Fibroblast of skin of abdomen (primary cell): Measurements from ENCODE around the gene IHH. TPM values are rescaled to one million over a fixed set of nuclear protein-coding genes. Genes with fewer than 3 reads are reported as not detected.
A peak's percentile ranks its signal among the peaks of the same experiment; 100 is the strongest.

ENCODE experiments used
- DNase-seq: peaks from one replicate; pipeline ENCODE4 v3.0.0-alpha.2; 2013
- polyA plus RNA-seq, 2 experiments: library from polyadenylated mRNA; unstranded; fragments of 120-200 nt; gene quantifications; one replicate each; pipeline ENCODE4 v1.2.1, GENCODE V29; 2013; ENCODE audit not compliant: insufficient read length in 2 of 2

Gene IHH
- not detected for polyA plus RNA-seq (2013, experiment 1 of 2; ENCODE audit: insufficient read length)
- polyA plus RNA-seq (2013, experiment 2 of 2; ENCODE audit: insufficient read length) = not detected

GRCh38 chr2:219060821-219061791 lies at the start of gene IHH:
Gene IHH (minus strand): TSS chr2:219060921. CDS start chr2:219060467, 454 bp downstream.
- no peak for DNase-seq

- DNase-seq = no peak
Observed at GRCh38 chr2:219109471-219109870, 48.8 kb upstream of the IHH start.

- DNase-seq = no peak
Observed at GRCh38 chr2:219107758-219108157, 47.0 kb upstream of the IHH start.

- no peak for DNase-seq
Observed at GRCh38 chr2:219106251-219106650, 45.5 kb upstream of the IHH start.

- DNase-seq = peak; percentile 50
Observed at GRCh38 chr2:219104107-219105035, 43.6 kb upstream of the IHH start.

GRCh38 chr2:219099329-219099728 lies 38.6 kb upstream of the IHH start:
- peak; percentile 12 for DNase-seq

- DNase-seq = no peak
Observed at GRCh38 chr2:219095406-219095935, 34.8 kb upstream of the IHH start.

- no peak for DNase-seq
Observed at GRCh38 chr2:219094171-219094570, 33.5 kb upstream of the IHH start.

- no peak for DNase-seq
Observed at GRCh38 chr2:219090436-219091299, 29.9 kb upstream of the IHH start.

GRCh38 chr2:219089330-219089729 lies 28.6 kb upstream of the IHH start:
- DNase-seq = no peak

GRCh38 chr2:219087848-219088247 lies 27.1 kb upstream of the IHH start:
- DNase-seq = peak; percentile 8

- no peak for DNase-seq
Observed at GRCh38 chr2:219087361-219087760, 26.6 kb upstream of the IHH start.

GRCh38 chr2:219086196-219086595 lies 25.5 kb upstream of the IHH start:
- DNase-seq = no peak

GRCh38 chr2:219084791-219085190 lies 24.1 kb upstream of the IHH start:
- DNase-seq = no peak

GRCh38 chr2:219082332-219082958 lies 21.7 kb upstream of the IHH start:
- DNase-seq = no peak

- DNase-seq = no peak
Observed at GRCh38 chr2:219081701-219082331, 21.1 kb upstream of the IHH start.

GRCh38 chr2:219081096-219081495 lies 20.4 kb upstream of the IHH start:
- DNase-seq = no peak

GRCh38 chr2:219079417-219079816 lies 18.7 kb upstream of the IHH start:
- DNase-seq = peak; percentile 12

- no peak for DNase-seq
Observed at GRCh38 chr2:219078951-219079350, 18.2 kb upstream of the IHH start.

- no peak for DNase-seq
Observed at GRCh38 chr2:219078126-219078525, 17.4 kb upstream of the IHH start.

- DNase-seq = no peak
Observed at GRCh38 chr2:219076253-219076652, 15.5 kb upstream of the IHH start.
